Peyer's patch (tissue), 4 donors: ENCODE measurements around the gene ARHGAP19.

ENCODE experiments used
- CTCF ChIP-seq, 6 experiments: fragments of 450-650 bp in 4 of 6; fragments of 200-600 bp in 2 of 6; sonication (generic) in 1 of 6; IDR thresholded peaks; one replicate each; pipeline ENCODE4 v1.5.1; 2017 to 2019; ENCODE audit warnings: antibody characterized with exemption in 6 of 6, mild to moderate bottlenecking in 3 of 6, moderate library complexity in 1 of 6
- POLR2A ChIP-seq, 2 donors: fragments of 450-650 bp; IDR thresholded peaks; one replicate each; pipeline ENCODE4 v1.5.1; 2017; ENCODE audit warnings: antibody characterized with exemption in 2 of 2, mild to moderate bottlenecking in 2 of 2, moderate library complexity in 2 of 2

- no peak for TF ChIP-seq CTCF (IDR thresholded peaks at IDR 0.05)
- no peak for TF ChIP-seq POLR2A (IDR thresholded peaks at IDR 0.05)
Measured at GRCh38 chr10:97297556-97298222, 5.3 kb upstream of the ARHGAP19 start.
